ENCODE measurements around the gene CERS4.

DNA sequence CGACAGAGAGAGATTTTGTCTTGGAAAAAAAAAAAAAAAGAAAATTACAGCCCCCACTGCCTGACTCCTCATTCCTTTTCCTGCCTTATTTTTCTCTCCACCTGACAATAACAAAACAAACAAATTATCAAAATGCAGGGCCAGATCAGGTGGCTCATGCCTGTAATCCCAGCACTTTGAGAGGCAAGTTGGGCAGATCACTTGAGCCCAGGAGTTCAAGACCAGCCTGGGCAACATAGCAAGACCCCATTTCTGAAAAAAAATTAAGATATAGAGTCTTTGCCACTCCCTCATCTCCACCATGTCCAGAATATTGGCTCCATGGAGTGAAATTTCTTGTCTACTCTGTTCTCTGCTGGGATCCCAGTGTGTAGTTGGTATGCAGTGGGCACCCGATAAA lies 7.2 kb downstream of the CERS4 start:
- TF ChIP-seq POLR2AphosphoS5 (IDR thresholded peaks at IDR 0.05; ENCODE audit: low read depth, low read length) (no peak), SMC3 (IDR thresholded peaks at IDR 0.05; ENCODE audit: low read depth, low read length) (no peak), GABPA (IDR thresholded peaks at IDR 0.05; ENCODE audit: low read depth) (no peak), ELF1 (IDR thresholded peaks at IDR 0.05) (no peak)
- TF ChIP-seq, protein P1, sequence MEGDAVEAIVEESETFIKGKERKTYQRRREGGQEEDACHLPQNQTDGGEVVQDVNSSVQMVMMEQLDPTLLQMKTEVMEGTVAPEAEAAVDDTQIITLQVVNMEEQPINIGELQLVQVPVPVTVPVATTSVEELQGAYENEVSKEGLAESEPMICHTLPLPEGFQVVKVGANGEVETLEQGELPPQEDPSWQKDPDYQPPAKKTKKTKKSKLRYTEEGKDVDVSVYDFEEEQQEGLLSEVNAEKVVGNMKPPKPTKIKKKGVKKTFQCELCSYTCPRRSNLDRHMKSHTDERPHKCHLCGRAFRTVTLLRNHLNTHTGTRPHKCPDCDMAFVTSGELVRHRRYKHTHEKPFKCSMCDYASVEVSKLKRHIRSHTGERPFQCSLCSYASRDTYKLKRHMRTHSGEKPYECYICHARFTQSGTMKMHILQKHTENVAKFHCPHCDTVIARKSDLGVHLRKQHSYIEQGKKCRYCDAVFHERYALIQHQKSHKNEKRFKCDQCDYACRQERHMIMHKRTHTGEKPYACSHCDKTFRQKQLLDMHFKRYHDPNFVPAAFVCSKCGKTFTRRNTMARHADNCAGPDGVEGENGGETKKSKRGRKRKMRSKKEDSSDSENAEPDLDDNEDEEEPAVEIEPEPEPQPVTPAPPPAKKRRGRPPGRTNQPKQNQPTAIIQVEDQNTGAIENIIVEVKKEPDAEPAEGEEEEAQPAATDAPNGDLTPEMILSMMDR (IDR thresholded peaks at IDR 0.05) = no peak
- TF ChIP-seq, protein P2, sequence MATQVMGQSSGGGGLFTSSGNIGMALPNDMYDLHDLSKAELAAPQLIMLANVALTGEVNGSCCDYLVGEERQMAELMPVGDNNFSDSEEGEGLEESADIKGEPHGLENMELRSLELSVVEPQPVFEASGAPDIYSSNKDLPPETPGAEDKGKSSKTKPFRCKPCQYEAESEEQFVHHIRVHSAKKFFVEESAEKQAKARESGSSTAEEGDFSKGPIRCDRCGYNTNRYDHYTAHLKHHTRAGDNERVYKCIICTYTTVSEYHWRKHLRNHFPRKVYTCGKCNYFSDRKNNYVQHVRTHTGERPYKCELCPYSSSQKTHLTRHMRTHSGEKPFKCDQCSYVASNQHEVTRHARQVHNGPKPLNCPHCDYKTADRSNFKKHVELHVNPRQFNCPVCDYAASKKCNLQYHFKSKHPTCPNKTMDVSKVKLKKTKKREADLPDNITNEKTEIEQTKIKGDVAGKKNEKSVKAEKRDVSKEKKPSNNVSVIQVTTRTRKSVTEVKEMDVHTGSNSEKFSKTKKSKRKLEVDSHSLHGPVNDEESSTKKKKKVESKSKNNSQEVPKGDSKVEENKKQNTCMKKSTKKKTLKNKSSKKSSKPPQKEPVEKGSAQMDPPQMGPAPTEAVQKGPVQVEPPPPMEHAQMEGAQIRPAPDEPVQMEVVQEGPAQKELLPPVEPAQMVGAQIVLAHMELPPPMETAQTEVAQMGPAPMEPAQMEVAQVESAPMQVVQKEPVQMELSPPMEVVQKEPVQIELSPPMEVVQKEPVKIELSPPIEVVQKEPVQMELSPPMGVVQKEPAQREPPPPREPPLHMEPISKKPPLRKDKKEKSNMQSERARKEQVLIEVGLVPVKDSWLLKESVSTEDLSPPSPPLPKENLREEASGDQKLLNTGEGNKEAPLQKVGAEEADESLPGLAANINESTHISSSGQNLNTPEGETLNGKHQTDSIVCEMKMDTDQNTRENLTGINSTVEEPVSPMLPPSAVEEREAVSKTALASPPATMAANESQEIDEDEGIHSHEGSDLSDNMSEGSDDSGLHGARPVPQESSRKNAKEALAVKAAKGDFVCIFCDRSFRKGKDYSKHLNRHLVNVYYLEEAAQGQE (IDR thresholded peaks at IDR 0.05; ENCODE audit: low read depth, low read length) = no peak
